H1 (cell line): ENCODE data around the gene MYCBPAP. TPM values are rescaled to one million over a fixed set of nuclear protein-coding genes. Genes with fewer than 3 reads are reported as not detected.

ENCODE experiments used
- CBX5 ChIP-seq: fragments of 300-800, 300-1000 bp; sonication (generic); IDR thresholded peaks from 2 replicates; pipeline ENCODE4 v1.7.1; 2016; ENCODE audit warnings: antibody characterized with exemption, low read length, low read depth
- CEBPB ChIP-seq: IDR thresholded peaks from 2 replicates; pipeline ENCODE4 v1.6.1; 2012; ENCODE audit warnings: low read depth, low read length
- CHD1 ChIP-seq: IDR thresholded peaks from 2 replicates; pipeline ENCODE4 v1.6.1; 2012; ENCODE audit warnings: low read depth, low read length, improper control_type of control experiment
- CHD7 ChIP-seq: fragments of 300-600 bp; sonication (generic); IDR thresholded peaks from 2 replicates; pipeline ENCODE4 v1.7.1; 2012; ENCODE audit warnings: low read length, moderate library complexity, mild to moderate bottlenecking, inconsistent platforms; ENCODE audit not compliant: insufficient replicate concordance
- EZH2 ChIP-seq: fragments of 200-600 bp; sonication (generic); IDR thresholded peaks from 2 replicates; pipeline ENCODE4 v1.7.1; 2012; ENCODE audit warnings: low read depth, mild to moderate bottlenecking, moderate library complexity, low read length, inconsistent platforms; ENCODE audit not compliant: severe bottlenecking
- RAD21 ChIP-seq, 2 experiments: IDR thresholded peaks in 1 of 2; conservative IDR thresholded peaks in 1 of 2; 2 replicates each; pipeline ENCODE4 v1.6.1; 2011; ENCODE audit warnings: low read depth in 2 of 2, low read length in 2 of 2, improper control_type of control experiment in 1 of 2, inconsistent platforms in 1 of 2, mild to moderate bottlenecking in 1 of 2, moderate library complexity in 1 of 2
- SAP30 ChIP-seq: fragments of 300-600 bp; sonication (generic); IDR thresholded peaks from 2 replicates; pipeline ENCODE4 v1.7.1; 2012; ENCODE audit warnings: low read length, moderate library complexity, mild to moderate bottlenecking, inconsistent platforms; ENCODE audit not compliant: insufficient read depth, insufficient replicate concordance
- polyA plus RNA-seq, 7 experiments: library from polyadenylated mRNA; depleted of rRNA in 3 of 7; stranded (reverse) in 5 of 7; unstranded in 2 of 7; fragments of >200 nt in 5 of 7; fragments of 200-250 nt in 2 of 7; gene quantifications; 1 replicate in 5 of 7; 2 replicates in 1 of 7; 4 replicates in 1 of 7; pipeline versions ENCODE4 v1.2.1 to v1.2.3, GENCODE V29; 2011 to 2013; ENCODE audit warnings: missing spikeins in 2 of 7, mixed read lengths in 2 of 7
- total RNA-seq: library from RNA; stranded (reverse); fragmentation: NEBNext Ultra II Directional; extraction: Animal tissue kit (Norgen Biotek cat#: 25700); gene quantifications from 2 replicates; pipeline ENCODE4 v1.2.1, GENCODE V29; 2021
- TF ChIP-seq, protein P1 (sequence below): IDR thresholded peaks from 2 replicates; pipeline ENCODE4 v1.6.1; 2011; ENCODE audit warnings: low read depth, mild to moderate bottlenecking, low read length; ENCODE audit not compliant: insufficient read depth

Gene MYCBPAP
- total and polyA plus RNA-seq, 2 of the 8 experiments (the other 6 are each of a cell fraction or from before 2014, with no cell fraction given) = 0.89 to 3.3 TPM

DNA sequence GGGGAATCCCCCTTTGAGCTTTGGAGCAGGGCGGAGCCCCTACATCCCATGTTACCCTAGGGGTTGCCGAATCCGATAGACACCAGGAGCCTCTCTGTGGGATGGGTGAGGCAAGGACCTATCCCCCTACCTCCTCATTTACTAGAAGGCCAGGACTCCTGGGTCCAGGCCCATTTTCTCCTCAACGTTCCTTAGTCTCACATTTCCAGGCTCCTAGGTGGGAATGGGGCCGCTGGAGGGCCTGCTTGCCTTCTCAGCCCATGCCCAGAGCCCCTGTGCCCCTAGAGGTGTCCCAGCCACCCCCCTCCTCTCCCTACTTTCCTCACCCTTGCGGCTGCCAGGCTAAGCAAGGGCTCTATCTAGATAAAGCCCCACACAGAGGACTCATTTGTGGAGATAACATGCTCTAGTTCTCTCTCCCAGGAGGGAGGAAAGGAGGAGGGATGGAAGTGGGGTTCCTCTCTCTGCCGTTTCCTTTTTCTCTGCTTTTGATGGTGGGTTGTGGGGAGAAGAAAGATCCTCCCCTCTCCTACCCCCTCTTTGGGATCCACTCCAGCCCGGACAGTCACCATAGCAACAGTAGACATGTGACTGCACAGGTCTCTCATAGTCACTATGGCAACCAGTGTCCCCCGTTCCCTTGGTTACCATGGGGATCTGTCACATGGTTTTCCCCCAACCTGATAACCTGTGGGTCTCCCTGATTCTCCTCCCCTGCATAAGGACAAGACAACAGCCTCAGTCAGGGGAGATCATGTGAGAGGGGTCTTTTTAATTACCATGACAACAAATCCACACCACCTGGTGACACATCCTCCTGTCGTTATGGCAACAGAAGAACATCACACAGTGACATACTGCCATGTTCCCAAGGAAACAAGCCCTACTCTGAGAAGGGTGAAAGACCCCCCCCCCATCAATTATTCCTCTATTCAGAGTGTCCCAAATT lies 57.4 kb downstream of the MYCBPAP start (continued):
- TF ChIP-seq CHD7 = no peak
- TF ChIP-seq CHD1 = no peak
- TF ChIP-seq, protein P1, sequence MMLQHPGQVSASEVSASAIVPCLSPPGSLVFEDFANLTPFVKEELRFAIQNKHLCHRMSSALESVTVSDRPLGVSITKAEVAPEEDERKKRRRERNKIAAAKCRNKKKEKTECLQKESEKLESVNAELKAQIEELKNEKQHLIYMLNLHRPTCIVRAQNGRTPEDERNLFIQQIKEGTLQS = no peak
- TF ChIP-seq EZH2 = no peak
- TF ChIP-seq CBX5 = no peak
- no peak for TF ChIP-seq RAD21 (IDR thresholded peaks at IDR 0.05 in 1 of 2, conservative IDR thresholded peaks at IDR 0.05 in 1 of 2; ENCODE audit: low read depth in 2 of 2, low read length in 2 of 2)
- no peak for TF ChIP-seq CEBPB
- TF ChIP-seq SAP30 = no peak
